ENCODE results near the gene CD44. TPM values are rescaled to one million over a fixed set of nuclear protein-coding genes. Genes with fewer than 3 reads are reported as not detected.

Gene CD44
- total RNA-seq, 1 donor from 2014 or later = 155 TPM

DNA sequence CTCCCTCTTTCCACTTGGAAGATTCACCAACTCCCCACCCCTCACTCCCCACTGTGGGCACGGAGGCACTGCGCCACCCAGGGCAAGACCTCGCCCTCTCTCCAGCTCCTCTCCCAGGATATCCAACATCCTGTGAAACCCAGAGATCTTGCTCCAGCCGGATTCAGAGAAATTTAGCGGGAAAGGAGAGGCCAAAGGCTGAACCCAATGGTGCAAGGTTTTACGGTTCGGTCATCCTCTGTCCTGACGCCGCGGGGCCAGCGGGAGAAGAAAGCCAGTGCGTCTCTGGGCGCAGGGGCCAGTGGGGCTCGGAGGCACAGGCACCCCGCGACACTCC is 397 bp upstream of the CD44 start:
- peaks cover 10% of the 10 kb centered on the region for H3K36me3 Mint-ChIP-seq (ENCODE audit: low read depth, unreplicated experiment)
- peaks cover 8% of the 10 kb centered on the region for H3K27me3 Mint-ChIP-seq (ENCODE audit: unreplicated experiment)
- no peaks in the 10 kb centered on the region for H3K9me3 Mint-ChIP-seq (ENCODE audit: unreplicated experiment)
- peaks cover 21% of the 10 kb centered on the region for H3K4me1 Mint-ChIP-seq (ENCODE audit: unreplicated experiment)
- DNase-seq (ENCODE audit: low spot score) = no peak
- TF ChIP-seq CTCF (IDR thresholded peaks at IDR 0.05; ENCODE audit: unreplicated experiment) = no peak
- no peak overlapping the region for H3K27ac Mint-ChIP-seq (ENCODE audit: unreplicated experiment)
- peak overlapping the region; percentile 93 for H3K4me3 Mint-ChIP-seq (ENCODE audit: unreplicated experiment)

- no peak for DNase-seq (ENCODE audit: low spot score)
- Mint-ChIP-seq H3K27ac (ENCODE audit: unreplicated experiment) (no peak overlapping the region), H3K27me3 (ENCODE audit: unreplicated experiment) (peaks cover 8% of the 10 kb centered on the region), H3K9me3 (ENCODE audit: unreplicated experiment) (no peaks in the 10 kb centered on the region), H3K4me1 (ENCODE audit: unreplicated experiment) (peaks cover 21% of the 10 kb centered on the region), H3K4me3 (ENCODE audit: unreplicated experiment) (peak overlapping the region; percentile 93), H3K36me3 (ENCODE audit: low read depth, unreplicated experiment) (peaks cover 10% of the 10 kb centered on the region)
- no peak for TF ChIP-seq CTCF (IDR thresholded peaks at IDR 0.05; ENCODE audit: unreplicated experiment)
These were observed 831 bp downstream of the CD44 start for GRCh38 chr11:35139722-35140282.

GRCh38 chr11:35141071-35141470 is 2.1 kb downstream of the CD44 start:
- peaks cover 10% of the 10 kb centered on the region for H3K36me3 Mint-ChIP-seq (ENCODE audit: low read depth, unreplicated experiment)
- H3K27ac Mint-ChIP-seq (ENCODE audit: unreplicated experiment) = no peak overlapping the region
- peak overlapping the region; percentile 93 for H3K4me3 Mint-ChIP-seq (ENCODE audit: unreplicated experiment)
- H3K4me1 Mint-ChIP-seq (ENCODE audit: unreplicated experiment) = peaks cover 21% of the 10 kb centered on the region
- H3K27me3 Mint-ChIP-seq (ENCODE audit: unreplicated experiment) = peaks cover 8% of the 10 kb centered on the region
- TF ChIP-seq CTCF (IDR thresholded peaks at IDR 0.05; ENCODE audit: unreplicated experiment) = no peak
- no peak for DNase-seq (ENCODE audit: low spot score)
- H3K9me3 Mint-ChIP-seq (ENCODE audit: unreplicated experiment) = no peaks in the 10 kb centered on the region

GRCh38 chr11:35141571-35141971 is 2.6 kb downstream of the CD44 start:
- no peak for TF ChIP-seq CTCF (IDR thresholded peaks at IDR 0.05; ENCODE audit: unreplicated experiment)
- Mint-ChIP-seq H3K4me1 (ENCODE audit: unreplicated experiment) (peaks cover 22% of the 10 kb centered on the region), H3K27me3 (ENCODE audit: unreplicated experiment) (peaks cover 8% of the 10 kb centered on the region), H3K27ac (ENCODE audit: unreplicated experiment) (no peak overlapping the region), H3K9me3 (ENCODE audit: unreplicated experiment) (no peaks in the 10 kb centered on the region), H3K36me3 (ENCODE audit: low read depth, unreplicated experiment) (peaks cover 10% of the 10 kb centered on the region), H3K4me3 (ENCODE audit: unreplicated experiment) (peak overlapping the region; percentile 54)
- no peak for DNase-seq (ENCODE audit: low spot score)

GRCh38 chr11:35142481-35143075 is 3.6 kb downstream of the CD44 start:
- H3K27me3 Mint-ChIP-seq (ENCODE audit: unreplicated experiment) = peaks cover 8% of the 10 kb centered on the region
- no peak overlapping the region for H3K4me3 Mint-ChIP-seq (ENCODE audit: unreplicated experiment)
- H3K9me3 Mint-ChIP-seq (ENCODE audit: unreplicated experiment) = no peaks in the 10 kb centered on the region
- no peak overlapping the region for H3K27ac Mint-ChIP-seq (ENCODE audit: unreplicated experiment)
- DNase-seq (ENCODE audit: low spot score) = no peak
- TF ChIP-seq CTCF (IDR thresholded peaks at IDR 0.05; ENCODE audit: unreplicated experiment) = no peak
- H3K4me1 Mint-ChIP-seq (ENCODE audit: unreplicated experiment) = peaks cover 27% of the 10 kb centered on the region
- peaks cover 10% of the 10 kb centered on the region for H3K36me3 Mint-ChIP-seq (ENCODE audit: low read depth, unreplicated experiment)
